HFFc6 (cell line): ENCODE measurements around the gene TWF2. TPM values are rescaled to one million over a fixed set of nuclear protein-coding genes. Genes with fewer than 3 reads are reported as not detected.
A peak's percentile ranks its signal among the peaks of the same experiment; 100 is the strongest.

Experiments used
- DNase-seq: peaks from one replicate; pipeline ENCODE4 v3.0.0-alpha.2; 2018
- H3K27ac Mint-ChIP-seq: 2 replicates; pipeline ENCODE4 v1.8.0; 2020; ENCODE audit warnings: mild to moderate bottlenecking, mixed read lengths
- H3K27me3 Mint-ChIP-seq: 2 replicates; pipeline ENCODE4 v1.8.0; 2021; ENCODE audit warnings: mild to moderate bottlenecking, moderate library complexity, mixed read lengths; ENCODE audit not compliant: insufficient read depth
- H3K36me3 Mint-ChIP-seq: 2 replicates; pipeline ENCODE4 v1.8.0; 2021; ENCODE audit warnings: low read depth, mixed read lengths
- H3K4me1 Mint-ChIP-seq: 2 replicates; pipeline ENCODE4 v1.8.0; 2020; ENCODE audit warnings: low read depth, mixed read lengths
- H3K4me3 Mint-ChIP-seq: 2 replicates; pipeline ENCODE4 v1.8.0; 2020; ENCODE audit warnings: mild to moderate bottlenecking, moderate library complexity, mixed read lengths
- H3K9me3 Mint-ChIP-seq: 2 replicates; pipeline ENCODE4 v1.8.0; 2020; ENCODE audit warnings: mild to moderate bottlenecking, mixed read lengths
- total RNA-seq, 6 experiments: library from RNA; stranded (reverse); fragmentation: NEBNext Ultra II Directional; extraction: Animal tissue kit (Norgen Biotek cat#: 25700); gene quantifications; 2 replicates in 1 of 6; 3 replicates in 5 of 6; pipeline ENCODE4 v1.2.3, GENCODE V29; 2021
- TF ChIP-seq, protein P1 (sequence below): fragments of 200-600 bp; sonication (generic); IDR thresholded peaks from 2 replicates; pipeline ENCODE4 v1.5.0; 2021; ENCODE audit warnings: antibody characterized with exemption, mild to moderate bottlenecking

Gene TWF2
- total RNA-seq, 6 experiments from 2014 or later = 73.9 to 83.0 (median 80.7) TPM

DNA sequence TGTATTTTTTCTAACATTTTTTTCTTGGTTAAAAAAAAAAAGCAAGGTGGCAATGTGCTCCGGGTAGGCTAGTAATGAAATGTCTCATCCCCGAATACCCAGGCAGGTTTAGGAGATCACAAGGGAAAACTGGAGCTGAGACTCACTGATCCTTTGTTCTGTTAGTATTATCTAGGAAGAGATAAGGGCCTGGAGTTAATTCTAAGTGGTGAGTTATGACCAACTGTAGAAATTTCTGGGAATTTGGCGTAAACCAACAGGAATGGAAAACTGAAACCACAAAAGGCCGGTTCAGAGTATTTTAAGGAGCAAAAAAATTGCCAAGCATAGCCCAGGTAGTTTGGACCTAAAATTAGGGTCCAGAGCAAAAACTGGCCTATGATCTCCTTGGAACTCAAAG is 19.0 kb upstream of the TWF2 start:
- Mint-ChIP-seq H3K27me3 (no peaks in the 10 kb centered on the region), H3K27ac (no peak overlapping the region), H3K4me1 (peaks cover 8% of the 10 kb centered on the region), H3K36me3 (peaks cover 41% of the 10 kb centered on the region), H3K4me3 (no peak overlapping the region), H3K9me3 (no peaks in the 10 kb centered on the region)
- TF ChIP-seq, protein P1, sequence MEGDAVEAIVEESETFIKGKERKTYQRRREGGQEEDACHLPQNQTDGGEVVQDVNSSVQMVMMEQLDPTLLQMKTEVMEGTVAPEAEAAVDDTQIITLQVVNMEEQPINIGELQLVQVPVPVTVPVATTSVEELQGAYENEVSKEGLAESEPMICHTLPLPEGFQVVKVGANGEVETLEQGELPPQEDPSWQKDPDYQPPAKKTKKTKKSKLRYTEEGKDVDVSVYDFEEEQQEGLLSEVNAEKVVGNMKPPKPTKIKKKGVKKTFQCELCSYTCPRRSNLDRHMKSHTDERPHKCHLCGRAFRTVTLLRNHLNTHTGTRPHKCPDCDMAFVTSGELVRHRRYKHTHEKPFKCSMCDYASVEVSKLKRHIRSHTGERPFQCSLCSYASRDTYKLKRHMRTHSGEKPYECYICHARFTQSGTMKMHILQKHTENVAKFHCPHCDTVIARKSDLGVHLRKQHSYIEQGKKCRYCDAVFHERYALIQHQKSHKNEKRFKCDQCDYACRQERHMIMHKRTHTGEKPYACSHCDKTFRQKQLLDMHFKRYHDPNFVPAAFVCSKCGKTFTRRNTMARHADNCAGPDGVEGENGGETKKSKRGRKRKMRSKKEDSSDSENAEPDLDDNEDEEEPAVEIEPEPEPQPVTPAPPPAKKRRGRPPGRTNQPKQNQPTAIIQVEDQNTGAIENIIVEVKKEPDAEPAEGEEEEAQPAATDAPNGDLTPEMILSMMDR = no peak
- no peak for DNase-seq

DNA sequence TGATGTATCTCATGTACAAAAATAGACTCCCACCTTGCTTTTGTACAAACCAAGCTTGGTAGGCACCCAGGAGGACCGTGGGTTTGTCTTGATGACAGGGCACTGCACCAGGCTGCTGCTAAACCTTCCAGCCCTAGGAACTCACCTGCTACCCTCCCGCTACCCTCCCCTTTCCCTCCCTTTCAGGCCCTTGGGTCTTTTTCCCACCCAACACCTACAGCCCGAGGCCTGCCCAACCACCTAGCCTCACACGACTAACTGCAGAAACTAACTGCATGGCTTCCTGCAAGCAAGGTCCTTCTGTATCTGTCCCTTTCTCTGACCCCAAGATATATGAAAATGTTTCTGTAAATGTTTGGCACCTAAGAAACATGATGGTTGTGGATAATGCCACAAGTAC is 17.7 kb upstream of the TWF2 start:
- H3K4me3 Mint-ChIP-seq = no peak overlapping the region
- peaks cover 36% of the 10 kb centered on the region for H3K36me3 Mint-ChIP-seq
- no peak for DNase-seq
- H3K4me1 Mint-ChIP-seq = peaks cover 8% of the 10 kb centered on the region
- TF ChIP-seq, protein P1 = no peak
- no peaks in the 10 kb centered on the region for H3K9me3 Mint-ChIP-seq
- H3K27ac Mint-ChIP-seq = no peak overlapping the region
- peaks cover 2% of the 10 kb centered on the region; the same call in 1 of the 2 replicates for H3K27me3 Mint-ChIP-seq

DNA sequence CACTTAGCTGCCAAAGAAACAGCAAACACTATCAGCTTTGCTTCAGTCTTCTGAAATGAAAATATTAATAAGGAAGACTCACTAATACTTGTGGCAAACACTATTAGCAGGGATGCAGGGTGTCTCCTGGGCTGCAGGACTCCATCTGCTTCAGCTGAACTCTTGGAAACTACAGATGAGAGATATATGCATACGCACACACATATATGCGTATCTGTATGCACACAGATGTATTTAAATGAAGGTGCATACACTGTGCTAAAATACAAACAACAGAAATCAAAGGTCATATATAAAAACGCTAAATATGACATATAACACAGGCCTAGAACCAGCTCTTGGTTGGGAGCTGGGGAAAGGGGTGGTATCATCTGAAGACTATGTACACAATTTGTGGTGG is 17.2 kb upstream of the TWF2 start:
- Mint-ChIP-seq H3K9me3 (no peaks in the 10 kb centered on the region), H3K4me3 (no peak overlapping the region), H3K27ac (no peak overlapping the region), H3K4me1 (peaks cover 8% of the 10 kb centered on the region), H3K36me3 (peaks cover 35% of the 10 kb centered on the region), H3K27me3 (peaks cover 2% of the 10 kb centered on the region; the same call in 1 of the 2 replicates)
- DNase-seq = no peak
- TF ChIP-seq, protein P1 = no peak

DNA sequence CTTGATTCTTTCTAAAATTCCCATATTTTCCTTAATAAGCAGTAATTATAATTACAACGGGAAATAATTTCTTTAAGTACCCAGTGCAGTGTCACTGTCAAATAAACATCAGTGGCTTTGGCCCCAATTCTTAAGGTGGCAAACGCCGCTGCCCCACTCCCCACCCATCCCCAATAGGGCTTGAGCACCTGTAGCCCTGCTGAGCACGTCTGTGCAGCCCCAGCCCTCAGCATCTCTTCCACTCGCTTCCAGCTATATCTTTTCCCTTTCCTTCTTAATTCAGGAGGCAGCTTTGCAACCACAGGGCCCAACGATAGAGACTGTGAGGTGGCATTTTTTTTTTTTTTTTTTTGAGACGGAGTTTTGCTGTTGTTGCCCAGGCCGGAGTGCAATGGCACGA is 15.7 kb upstream of the TWF2 start:
- Mint-ChIP-seq H3K4me3 (no peak overlapping the region), H3K4me1 (peaks cover 7% of the 10 kb centered on the region), H3K27me3 (peaks cover 4% of the 10 kb centered on the region; the same call in 1 of the 2 replicates), H3K36me3 (peaks cover 27% of the 10 kb centered on the region), H3K9me3 (no peaks in the 10 kb centered on the region), H3K27ac (no peak overlapping the region)
- TF ChIP-seq, protein P1 = no peak
- DNase-seq = no peak

DNA sequence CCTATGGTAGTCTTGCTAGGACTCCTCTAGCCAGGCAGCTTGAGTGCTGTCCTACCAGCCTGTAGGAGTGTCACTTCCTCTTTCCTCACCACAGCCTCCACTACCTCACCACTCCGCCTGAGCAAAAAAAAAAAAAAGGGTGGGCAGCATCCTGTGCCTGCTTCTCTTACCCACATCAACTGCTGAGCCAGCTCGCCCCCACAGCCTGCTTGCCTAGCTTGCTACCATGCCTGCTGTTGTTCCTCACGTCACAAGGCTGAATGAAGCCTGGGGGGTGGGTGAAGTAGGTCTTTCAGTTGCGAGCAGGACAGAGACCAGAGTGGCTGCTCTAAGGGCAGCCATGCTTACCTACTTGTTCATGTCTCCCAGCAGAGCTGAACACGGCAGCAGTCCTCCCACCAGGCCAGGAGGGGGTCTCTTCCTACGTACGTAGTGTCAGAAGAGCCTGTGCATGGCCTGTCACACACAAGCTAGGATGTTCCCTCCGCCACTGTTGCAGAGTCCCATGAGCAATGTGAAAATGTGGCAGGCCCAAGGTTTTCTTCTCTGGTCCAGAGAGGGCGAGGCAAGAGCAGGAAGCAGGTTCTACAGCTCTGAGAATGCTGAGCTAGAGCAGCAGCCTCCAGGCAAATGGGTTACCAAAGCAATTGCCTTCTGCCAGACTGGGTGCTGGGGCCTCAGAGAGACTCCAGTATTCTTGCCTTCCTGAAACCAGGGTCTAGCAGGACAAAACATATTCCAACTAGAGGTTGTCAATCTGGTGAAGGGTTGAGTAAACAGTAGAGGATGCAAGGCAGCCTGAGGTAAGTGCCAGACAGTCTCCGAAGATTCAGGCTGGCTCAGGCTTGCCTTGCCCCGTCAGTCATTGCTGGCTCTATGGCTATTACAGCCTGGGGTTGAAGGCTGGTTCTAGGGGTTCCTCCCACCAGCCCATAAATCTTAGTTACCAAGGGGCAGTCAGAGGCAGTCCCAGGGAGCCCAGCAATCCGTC is 14.7 kb upstream of the TWF2 start:
- DNase-seq = no peak
- Mint-ChIP-seq H3K36me3 (peaks cover 19% of the 10 kb centered on the region), H3K27me3 (peaks cover 6% of the 10 kb centered on the region; the same call in 1 of the 2 replicates), H3K4me3 (no peak overlapping the region), H3K27ac (peak overlapping the region; percentile 42), H3K4me1 (no peaks in the 10 kb centered on the region), H3K9me3 (no peaks in the 10 kb centered on the region)
- TF ChIP-seq, protein P1 = no peak
